Jurkat, Clone E6-1 (cell line): ENCODE data around the gene SNAP29.
"Not testable (repeated sequence)": the region's sequence is repeated elsewhere in the genome, so short reads cannot be mapped to it uniquely, and the experiment has no call there.

Experiments
- DNase-seq: peaks from one replicate; pipeline ENCODE4 v3.0.0-alpha.2; 2011; ENCODE audit warnings: low read depth, low spot score
- H3K4me3 ChIP-seq: 2 replicates; pipeline ENCODE4 v1.5.1; 2011; ENCODE audit warnings: mild to moderate bottlenecking, low read length, control low read depth, moderate library complexity

SNAP29 gene

GRCh38 chr22:20833225-20833665, 25.6 kb upstream of the SNAP29 start:
- no peak for DNase-seq
- no peak overlapping the region for H3K4me3 ChIP-seq

- H3K4me3 ChIP-seq, result no peak overlapping the region
- no peak for DNase-seq
Observed at GRCh38 chr22:20834206-20834605, 24.6 kb upstream of the SNAP29 start.

DNA sequence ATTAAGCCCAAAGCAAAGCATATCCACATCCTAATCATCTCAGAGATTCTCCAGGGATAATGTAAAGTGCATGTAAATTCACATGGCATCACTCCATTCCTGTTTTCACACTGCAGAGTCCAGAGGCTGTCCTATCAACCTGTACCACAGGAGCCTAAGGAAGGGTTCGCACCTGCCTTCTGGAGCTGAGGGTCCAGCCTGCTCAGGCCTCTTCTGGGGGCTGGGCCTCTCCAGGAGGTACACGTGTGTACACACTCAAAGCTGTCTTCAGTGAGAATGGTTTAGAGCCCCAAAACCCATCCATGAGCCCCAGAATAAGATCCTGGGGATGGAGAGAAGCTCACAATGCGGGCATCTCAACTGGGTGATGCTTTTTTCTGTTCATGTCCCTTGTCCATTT, 24.1 kb upstream of the SNAP29 start:
- no peak for DNase-seq
- H3K4me3 ChIP-seq, result no peak overlapping the region

DNA sequence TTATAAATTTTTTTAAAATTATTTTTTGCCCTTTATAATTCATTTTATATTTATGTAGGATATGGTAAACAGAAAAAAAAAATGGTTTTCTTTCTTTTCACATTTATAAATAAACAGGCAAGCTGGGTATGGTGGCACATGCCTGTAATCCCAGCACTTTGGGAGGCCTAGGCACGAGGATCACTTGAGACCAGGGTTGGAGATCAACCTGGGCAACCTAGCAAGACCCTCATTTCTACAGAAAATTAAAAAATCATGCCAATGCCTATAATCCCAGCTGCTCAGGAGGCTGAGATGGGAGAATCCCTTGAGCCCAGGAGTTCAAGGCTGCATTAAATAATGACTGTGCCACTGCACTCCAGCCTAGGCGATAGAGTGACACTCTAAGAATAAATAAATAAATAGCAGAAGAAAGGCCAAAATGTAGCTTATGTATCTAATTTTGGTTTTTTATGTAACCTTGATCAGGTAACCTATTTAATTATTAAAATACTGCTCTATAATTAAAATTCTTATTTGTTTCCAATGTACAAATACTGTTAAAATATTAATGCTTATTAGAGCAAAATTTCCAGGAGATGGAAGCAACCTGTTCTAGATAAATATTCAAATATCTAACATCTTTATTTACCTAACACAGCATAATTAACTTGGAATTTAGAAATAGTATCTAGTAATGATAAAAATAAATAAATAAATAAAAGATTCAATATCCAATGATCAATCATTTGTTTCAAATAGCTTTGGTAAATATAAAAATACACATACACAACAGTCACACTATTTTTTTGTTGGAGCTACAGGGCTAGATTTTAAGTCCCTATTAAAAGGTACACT, 21.6 kb upstream of the SNAP29 start:
- DNase-seq, result no peak
- no peak overlapping the region for H3K4me3 ChIP-seq

- not testable (repeated sequence) for H3K4me3 ChIP-seq, DNase-seq
Observed at GRCh38 chr22:20839354-20839753, 19.5 kb upstream of the SNAP29 start.

- no peak for DNase-seq
- no peak overlapping the region for H3K4me3 ChIP-seq
Observed at GRCh38 chr22:20839837-20840645, 18.8 kb upstream of the SNAP29 start.

- peak; percentile 51 for DNase-seq
- no peak overlapping the region for H3K4me3 ChIP-seq
Observed at GRCh38 chr22:20840646-20841371, 18.0 kb upstream of the SNAP29 start.

- H3K4me3 ChIP-seq, result no peak overlapping the region
- DNase-seq, result no peak
Observed at GRCh38 chr22:20843501-20843900, 15.3 kb upstream of the SNAP29 start.

DNA sequence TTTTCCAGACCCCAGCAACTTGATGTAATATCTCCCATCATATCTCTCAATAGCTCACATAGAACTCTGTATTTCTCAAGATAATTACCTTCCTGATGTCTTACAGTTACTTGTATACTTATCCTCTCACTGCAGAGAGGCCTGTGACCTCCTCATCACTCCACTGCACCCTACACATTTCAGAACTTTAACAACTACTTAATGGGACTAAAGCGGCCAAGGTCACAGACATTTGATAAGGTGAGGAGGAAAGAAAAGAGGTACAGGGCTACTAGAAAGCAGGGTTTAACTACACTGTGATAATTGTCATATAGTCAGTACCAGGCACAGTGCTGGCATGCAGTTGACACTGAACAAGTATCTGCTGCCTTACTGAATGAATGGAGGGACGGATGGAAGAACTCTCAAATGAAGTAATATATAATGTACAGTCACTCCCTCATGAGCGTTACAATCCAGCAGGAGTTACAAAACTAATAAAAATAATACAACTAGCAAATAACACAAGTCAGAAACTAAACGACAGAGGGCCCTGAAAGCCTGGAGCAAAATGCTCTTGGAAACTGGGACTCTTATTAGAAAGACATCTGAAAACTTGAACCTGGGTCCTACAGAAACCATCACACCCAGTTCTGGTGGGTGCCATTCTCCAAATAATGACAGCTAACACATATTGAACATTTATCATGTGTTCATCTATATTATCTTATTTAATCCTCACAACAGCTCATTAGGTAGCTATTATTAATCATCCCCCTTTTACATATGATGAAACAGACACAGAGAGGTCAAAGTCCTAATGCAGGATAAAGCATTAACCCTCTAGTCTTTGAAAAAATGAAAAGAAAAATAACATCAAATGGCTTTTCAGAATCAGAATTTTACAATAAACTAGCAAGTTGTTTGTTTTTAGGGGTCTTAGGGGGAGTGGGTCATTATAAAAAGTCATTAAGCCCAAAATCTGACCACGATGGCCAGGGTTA, 14.5 kb upstream of the SNAP29 start:
- DNase-seq, result no peak
- no peak overlapping the region for H3K4me3 ChIP-seq

DNA sequence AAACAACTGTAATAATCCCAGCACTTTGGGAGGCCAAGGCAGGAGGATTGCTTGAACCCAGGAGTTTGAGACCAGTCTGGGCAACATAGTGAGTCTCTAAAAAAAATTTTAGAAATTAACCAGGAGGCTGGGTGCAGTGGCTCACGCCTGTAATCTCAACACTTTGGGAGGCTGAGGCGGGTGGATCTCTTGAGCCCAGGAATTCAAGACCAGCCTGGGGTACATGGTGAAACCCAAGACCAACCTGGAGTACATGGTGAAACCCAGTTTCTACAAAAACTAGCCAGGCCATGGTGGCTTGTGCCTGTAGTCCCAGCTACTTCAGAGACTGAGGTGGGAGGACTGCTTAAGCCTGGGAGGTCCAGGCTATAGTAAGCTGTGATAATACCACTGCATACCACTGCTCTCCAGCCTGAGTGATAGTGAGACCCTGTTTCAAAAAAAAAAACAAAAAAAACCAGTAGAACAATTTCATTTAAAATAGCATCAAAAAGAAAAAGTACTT, 11.4 kb upstream of the SNAP29 start:
- H3K4me3 ChIP-seq, result no peak overlapping the region
- no peak for DNase-seq

- DNase-seq, result no peak
- no peak overlapping the region for H3K4me3 ChIP-seq
Observed at GRCh38 chr22:20852076-20852475, 6.7 kb upstream of the SNAP29 start.

DNA sequence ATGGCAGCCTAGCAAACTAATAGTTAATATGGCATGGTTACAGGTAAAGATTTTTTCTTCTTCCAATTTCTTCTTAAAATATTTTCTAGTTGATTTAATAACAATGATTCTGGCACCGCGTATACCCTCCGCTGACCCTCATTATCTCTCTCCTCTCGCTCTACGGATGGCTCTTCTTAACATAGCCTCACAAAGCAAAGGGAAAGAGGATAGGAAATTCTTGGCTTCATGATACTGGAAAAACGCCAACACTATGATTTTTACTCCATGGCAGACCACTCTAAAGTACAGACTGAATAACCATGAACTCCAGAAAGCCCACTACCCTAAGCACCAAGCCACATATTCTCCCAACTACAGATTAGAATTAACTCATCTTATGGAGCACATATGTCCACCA, 6.3 kb upstream of the SNAP29 start:
- no peak for DNase-seq
- no peak overlapping the region for H3K4me3 ChIP-seq

DNA sequence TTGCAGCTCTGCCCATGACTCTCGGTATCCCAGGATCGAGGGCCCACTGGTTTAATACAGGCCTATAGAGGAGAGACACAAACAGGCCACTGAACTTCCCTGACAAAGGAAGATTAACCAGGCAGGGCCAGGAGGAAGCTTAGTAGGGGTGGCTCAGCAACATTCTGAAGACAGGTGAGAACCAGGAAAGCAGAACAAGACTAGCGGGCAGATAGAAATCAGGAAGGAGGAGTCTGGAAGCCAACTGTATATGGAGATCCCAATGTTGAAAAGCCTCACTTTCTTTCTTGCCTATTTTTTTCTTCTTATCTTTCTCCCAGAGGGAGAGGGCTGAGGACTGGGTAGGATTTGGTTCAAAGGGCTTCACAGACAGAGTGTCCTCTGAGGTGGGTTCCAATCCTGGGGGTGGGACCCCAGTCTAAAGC, 5.6 kb upstream of the SNAP29 start:
- H3K4me3 ChIP-seq, result no peak overlapping the region
- DNase-seq, result no peak

GRCh38 chr22:20857247-20857643, 1.6 kb upstream of the SNAP29 start:
- no peak for DNase-seq
- H3K4me3 ChIP-seq, result peak overlapping the region; percentile 86

DNA sequence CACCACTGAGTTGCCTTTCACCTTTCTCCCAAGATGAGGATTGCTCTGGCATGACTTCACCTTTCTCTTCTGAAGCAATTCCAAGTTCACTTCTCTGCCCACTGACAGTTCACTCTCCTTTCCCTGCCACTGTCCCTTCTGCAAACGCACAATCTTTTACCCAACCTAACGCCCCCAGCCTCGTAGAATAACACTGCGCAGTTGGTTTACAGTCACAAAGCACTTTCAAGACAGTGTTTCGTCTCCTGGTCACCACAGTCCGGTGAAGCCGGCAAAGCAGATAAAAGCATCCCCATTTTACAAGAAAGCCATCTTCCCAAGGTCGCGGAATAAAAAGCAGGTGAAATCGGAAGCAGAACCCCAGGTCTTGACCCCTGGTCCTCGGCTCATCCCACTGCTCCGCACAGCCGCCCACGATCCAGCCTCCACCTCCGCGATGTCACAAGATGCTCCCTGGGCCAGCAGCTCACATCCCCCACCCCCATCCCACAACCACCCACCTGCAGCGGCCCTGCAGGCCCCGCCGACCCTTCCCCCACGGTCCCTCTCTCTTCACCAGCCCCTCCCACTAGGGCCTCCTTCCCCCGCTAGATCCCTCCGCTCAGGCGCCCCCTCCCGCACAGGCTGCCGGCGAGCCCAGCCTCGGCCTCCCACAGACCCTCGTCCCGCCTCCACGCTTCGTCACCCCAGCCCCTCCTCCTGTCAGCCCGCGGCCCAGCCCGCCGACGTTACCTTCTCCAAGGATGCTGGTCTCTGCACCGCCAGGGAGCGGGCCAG, 781 bp upstream of the SNAP29 start:
- DNase-seq, result peak; percentile 82

DNA sequence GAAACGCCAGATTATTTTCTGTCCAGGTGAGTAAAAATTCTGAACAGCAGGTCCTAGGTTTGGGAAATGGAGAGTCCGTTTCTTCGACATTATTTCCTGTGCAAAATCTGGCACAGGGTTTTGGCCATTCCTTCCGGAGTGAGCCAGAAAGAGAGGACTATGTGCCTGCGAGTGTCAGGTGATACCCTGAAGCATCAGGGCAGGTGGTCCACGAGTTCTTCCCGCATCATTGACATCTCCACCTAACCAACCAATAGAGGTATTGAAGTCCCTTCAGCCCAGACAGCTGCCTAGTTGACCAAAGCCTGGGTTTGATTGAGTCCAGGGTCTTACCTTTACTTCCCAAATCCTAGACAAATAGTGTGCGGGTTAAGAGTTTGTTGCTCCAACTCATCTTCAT, 808 bp downstream of the SNAP29 start:
- no peak for DNase-seq

More for the DNA sequence above, 781 bp upstream of the SNAP29 start:
- peak overlapping the region; percentile 86 for H3K4me3 ChIP-seq

DNA sequence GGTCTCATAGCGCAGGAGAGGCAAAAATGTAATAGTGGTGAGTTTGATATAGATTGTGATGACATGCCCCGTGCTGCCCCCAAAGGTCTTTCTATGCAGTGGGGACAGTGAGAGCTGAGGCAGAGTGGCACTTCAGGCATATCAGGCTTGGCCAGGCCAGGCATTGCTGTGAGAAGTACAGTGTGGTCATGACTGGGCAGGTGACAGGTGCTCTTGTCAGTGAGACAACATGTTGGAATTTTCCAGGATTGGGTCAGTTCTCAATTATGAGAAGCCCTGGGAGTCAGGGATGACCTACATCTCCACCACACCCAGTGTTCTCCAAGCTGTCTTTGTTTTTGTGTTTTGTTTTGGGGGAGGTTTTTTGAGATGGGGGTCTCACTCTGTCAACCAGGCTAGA, 3.7 kb downstream of the SNAP29 start:
- no peak overlapping the region for H3K4me3 ChIP-seq
- DNase-seq, result no peak

More for the DNA sequence above, 808 bp downstream of the SNAP29 start:
- peak overlapping the region; percentile 89 for H3K4me3 ChIP-seq

GRCh38 chr22:20863366-20863765, 4.6 kb downstream of the SNAP29 start:
- no peak for DNase-seq
- no peak overlapping the region for H3K4me3 ChIP-seq
